HCEC 1CT (cell line): ENCODE measurements around the gene ABLIM2.

Source experiments
- DNase-seq: peaks from one replicate; pipeline ENCODE4 v3.0.0-alpha.2; 2017

Gene ABLIM2

GRCh38 chr4:7971881-7972500 lies 186.6 kb downstream of the ABLIM2 start:
- no peak for DNase-seq

GRCh38 chr4:7971159-7971631 lies 187.4 kb downstream of the ABLIM2 start:
- no peak for DNase-seq

- no peak for DNase-seq
Measured at GRCh38 chr4:7970361-7970946, 188.2 kb downstream of the ABLIM2 start.

- DNase-seq: no peak
Measured at GRCh38 chr4:7968262-7968896, 190.2 kb downstream of the ABLIM2 start.

GRCh38 chr4:7967501-7968261 lies 190.9 kb downstream of the ABLIM2 start:
- DNase-seq: no peak

GRCh38 chr4:7967063-7967440 lies 191.6 kb downstream of the ABLIM2 start:
- DNase-seq: no peak

GRCh38 chr4:7966281-7967062 lies 192.1 kb downstream of the ABLIM2 start:
- DNase-seq: no peak

GRCh38 chr4:7964890-7965662 lies 193.5 kb downstream of the ABLIM2 start:
- no peak for DNase-seq

- DNase-seq: no peak
Measured at GRCh38 chr4:7964459-7964858, 194.2 kb downstream of the ABLIM2 start.

- no peak for DNase-seq
Measured at GRCh38 chr4:7963691-7964090, 194.9 kb downstream of the ABLIM2 start.

GRCh38 chr4:7962609-7963508 lies 195.8 kb downstream of the ABLIM2 start:
- no peak for DNase-seq

GRCh38 chr4:7960790-7961655 lies 197.6 kb downstream of the ABLIM2 start:
- DNase-seq: peak; percentile 91

GRCh38 chr4:7960017-7960789 lies 198.4 kb downstream of the ABLIM2 start:
- DNase-seq: peak; percentile 58

- DNase-seq: no peak
Measured at GRCh38 chr4:7959078-7959477, 199.5 kb downstream of the ABLIM2 start.

GRCh38 chr4:7956934-7957656 lies 201.5 kb downstream of the ABLIM2 start:
- no peak for DNase-seq

- peak; percentile 30 for DNase-seq
Measured at GRCh38 chr4:7956270-7956808, 202.3 kb downstream of the ABLIM2 start.

GRCh38 chr4:7955393-7955792 lies 203.2 kb downstream of the ABLIM2 start:
- DNase-seq: no peak

- DNase-seq: no peak
Measured at GRCh38 chr4:7952615-7953014, 206.0 kb downstream of the ABLIM2 start.
